Fibroblast of peridontal ligament (primary cell): ENCODE results near the gene SIAE.

Experiments used
- DNase-seq: peaks from one replicate; pipeline ENCODE4 v3.0.0-alpha.2; 2010; ENCODE audit errors: extremely low read depth

The SIAE gene

DNA sequence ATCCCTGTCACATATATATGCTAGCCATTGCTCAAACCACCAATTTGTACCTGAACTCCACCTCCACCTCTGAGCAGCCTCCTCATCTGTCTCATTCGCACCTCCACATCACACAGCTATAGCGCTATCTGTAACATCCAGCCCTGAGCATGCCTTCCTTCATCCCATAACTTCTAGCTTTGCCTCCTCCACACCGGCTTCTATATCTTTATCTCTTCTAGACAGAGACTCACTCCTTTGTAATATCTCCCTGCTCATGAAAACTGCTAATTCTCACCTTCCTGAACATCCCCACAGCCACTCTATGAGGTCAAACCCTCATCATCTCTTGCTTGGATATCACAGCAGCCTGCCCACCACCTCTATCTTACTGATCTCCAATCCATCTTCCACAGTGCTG is 5.9 kb downstream of the SIAE start:
- DNase-seq: no peak

DNA sequence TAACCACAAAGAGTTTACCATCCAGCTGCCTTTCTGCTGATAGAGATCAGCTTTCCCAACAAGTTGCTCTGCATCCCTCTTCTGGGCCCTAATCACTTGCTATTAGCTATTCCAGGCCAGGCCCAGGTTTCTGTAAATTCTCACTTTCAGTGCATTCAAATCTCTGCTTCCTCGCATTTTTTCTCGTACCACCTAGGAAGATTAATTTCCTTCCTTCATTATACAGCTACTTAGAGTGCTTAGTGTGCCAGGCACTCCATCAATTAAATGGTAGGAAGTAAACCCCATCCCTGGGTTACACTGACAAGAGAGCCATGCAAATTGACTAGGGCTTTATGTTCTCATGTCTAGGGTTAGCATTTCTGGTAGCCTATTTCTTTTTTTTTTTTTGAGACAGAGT is 9.7 kb downstream of the SIAE start:
- DNase-seq: no peak

DNA sequence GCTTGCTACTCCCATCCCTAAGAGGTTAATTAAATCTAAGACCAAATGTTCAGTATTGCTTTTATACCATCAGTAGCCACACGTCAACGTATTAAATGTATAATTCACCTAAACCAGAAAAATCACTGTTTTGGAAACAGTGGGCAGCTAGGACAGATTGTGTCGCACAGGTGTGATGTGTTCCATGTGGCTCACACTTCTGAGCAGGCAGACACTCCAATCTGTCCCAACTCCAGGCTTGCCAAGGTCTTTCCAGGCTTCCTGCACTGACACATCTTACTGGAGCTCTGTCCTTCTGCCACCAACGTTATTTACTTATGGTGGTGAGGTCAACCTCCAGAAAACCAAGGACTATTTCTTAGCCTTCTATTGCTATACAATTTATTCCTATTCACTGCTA is 11.4 kb downstream of the SIAE start:
- no peak for DNase-seq

DNA sequence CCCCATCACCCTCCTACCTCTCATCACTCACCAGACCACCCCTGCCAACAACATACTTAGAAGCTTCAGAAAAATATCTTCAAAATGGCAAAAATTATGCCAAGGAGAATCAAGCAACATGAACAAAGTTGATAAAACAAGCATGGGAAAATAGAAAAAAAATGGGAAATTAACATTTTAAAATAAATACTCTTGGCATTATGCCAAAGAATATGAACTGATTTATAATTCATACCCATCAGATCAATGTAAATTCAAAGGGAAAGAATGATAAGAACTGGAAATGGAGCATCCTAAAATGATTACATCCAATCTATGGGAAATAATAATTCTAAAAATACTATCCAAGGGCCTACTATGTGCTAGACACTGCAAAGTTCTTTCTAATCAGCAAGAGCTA is 12.0 kb downstream of the SIAE start:
- DNase-seq: no peak

DNA sequence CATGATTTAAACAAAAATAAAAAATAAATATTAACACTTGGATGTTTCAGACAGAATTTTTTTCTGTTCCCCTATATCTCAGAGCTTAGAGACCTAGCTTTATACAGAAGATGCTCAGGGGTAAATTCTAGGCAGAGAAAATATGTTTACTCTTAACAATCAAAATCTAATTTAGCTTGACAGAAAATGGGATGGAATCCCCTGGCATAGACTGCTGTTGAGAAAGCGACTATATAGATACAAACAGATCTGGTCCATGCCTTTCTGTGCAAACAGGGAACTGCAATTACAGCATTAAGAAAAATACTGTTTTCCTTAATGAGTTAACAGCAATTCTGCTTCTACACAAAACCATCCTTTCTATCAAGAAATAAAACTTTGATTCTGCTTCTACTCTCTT is 14.6 kb downstream of the SIAE start:
- no peak for DNase-seq

DNA sequence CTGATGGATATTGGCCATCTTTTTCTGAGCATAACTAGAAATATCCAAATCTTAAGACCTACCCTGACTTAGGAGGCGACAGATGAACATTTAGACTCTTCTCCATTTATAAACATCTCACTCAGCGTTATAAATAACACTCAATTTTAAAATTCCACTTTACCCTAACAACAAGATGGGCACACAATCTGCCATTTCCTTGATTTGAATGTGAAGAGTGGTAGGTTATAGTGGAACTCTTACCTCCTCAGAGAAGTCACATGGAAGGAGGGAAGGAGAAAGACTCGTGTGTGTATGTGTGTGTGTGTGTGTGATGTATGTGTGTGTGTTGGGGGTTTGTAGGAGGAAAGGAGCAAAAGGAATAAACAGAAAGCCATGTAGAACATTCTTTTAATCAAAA is 15.0 kb downstream of the SIAE start:
- DNase-seq: no peak

DNA sequence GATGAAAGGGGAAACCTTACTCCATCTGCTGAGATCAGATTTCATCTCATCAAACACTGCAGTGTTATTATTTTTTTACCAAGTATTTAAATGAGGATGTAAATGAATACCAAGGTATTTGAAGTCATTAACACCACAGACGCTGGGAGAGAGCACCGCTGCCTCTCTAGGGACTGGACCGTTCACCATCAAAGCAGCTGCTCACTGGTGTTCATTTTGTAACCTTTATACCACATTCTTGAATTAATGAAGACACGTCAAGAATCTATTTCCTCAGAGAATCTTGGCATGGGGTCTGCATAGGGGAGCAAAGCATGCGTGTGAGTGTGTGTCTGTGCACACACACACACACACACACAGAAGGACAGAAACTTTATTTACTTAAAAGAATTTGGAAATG is 15.6 kb downstream of the SIAE start:
- DNase-seq: no peak

DNA sequence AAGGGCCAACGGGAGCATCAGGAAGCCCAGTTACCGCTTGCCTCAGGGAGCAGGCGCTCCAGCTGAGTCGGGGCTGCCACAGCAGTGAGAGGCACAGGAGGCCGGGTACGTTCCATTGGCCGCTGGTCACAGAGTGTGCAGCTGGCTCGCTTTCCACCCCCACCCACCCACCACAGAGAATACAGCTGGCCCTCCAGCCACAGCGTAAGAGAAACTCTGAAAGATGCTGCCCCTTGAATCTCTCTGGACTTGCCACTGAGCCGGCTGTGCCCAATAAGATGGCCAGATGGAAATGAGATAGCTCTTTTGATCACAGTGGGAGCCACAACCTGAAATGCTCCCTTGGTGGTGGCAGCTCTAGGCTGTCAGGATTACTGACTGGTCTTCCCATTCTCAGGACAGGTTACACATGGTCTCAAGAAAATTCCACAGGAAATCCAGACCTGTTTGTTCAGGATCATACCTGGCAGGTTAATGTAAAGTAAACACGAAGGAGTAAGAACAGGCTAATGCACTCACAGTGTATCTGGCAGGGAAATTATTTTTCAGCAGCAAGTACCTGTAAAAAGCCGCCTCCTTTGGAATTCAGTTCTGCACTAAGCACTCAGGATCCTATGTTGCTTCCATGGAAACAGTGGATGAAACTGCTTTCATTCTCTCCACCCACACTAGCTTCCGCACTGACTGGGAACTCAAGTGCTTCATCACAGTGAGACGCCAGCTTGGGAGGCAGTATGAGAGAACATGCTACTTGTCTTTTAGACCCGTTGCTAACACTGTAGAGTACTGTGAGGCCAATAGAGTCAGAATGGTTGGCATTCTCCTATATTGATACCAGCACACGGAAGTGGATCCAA is 16.5 kb downstream of the SIAE start:
- DNase-seq: no peak

DNA sequence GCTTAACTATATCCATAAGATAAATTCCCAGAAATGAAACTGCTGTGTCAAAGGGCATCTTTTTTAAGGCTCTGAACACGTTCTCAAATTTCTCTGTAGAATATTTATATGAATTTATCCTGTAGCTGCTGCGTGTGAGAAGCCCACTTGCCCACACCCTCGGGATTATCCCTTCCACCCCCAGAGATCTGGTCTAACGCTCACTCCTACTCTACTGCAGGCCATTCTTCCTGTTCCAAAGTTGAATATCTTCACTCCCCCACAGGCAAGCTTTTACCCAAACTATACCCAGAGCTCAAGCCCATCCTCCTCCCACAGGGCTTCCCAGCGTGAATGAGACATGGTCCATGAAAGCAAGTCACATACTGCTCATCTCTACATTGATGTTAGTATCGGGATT is 24.9 kb downstream of the SIAE start:
- DNase-seq: no peak

DNA sequence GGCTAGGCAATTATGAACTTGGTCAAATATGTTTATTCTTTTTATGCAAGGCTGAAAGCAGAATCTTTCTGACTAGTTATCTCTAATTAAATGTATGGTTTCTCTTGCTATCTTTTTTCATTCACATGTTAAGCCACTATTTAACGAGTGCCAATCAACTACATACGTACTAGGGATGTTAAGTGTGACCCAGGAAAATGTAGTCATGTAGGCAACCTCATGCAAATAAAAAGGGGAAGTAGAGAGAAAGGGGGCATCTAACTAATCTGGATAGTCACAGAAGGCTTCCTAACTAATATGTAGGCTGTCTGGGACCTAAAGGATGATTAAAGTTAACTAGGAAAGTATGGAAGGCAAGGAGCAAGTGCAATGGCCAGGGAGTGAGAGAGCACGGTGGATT is 27.4 kb downstream of the SIAE start:
- no peak for DNase-seq

DNA sequence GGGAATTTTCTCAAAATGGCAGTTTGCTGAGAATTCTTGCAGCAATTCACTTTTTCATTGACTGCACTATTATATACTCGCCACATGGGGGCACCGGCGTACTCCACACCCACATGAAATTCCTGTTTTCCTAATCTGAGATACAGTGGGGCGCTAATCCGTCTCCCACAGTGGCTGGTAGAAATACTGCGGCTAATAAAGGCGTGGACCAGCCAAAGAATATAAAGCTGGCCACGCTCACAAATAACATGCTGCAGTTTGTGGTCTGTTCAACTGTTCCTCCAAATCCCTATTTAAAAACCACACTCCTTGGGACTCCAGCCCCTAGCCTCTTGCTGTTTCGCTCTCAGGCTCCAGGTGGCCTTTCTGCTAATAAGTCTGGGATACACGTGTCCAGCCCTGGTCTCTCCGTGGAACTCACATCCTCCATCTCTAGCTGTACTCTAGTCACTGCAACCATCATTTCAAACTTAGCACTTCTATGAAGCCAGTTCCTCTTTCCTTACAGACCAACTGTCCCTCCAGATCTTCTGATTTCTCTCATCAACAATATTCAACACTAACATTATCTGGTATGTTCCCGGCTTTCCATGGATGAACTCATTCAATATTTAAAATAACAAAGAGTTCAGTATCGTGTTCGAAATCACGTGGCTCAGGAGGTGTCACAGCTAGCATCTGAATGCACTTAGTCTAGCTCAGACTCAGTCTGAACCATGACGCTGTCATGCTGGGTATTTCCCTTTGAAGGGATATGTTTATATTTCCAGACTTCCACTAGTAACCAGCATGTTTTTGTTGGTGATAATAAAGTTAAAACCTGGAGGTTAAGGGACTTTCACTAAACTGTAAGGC is 28.9 kb downstream of the SIAE start:
- DNase-seq: peak; percentile 80

DNA sequence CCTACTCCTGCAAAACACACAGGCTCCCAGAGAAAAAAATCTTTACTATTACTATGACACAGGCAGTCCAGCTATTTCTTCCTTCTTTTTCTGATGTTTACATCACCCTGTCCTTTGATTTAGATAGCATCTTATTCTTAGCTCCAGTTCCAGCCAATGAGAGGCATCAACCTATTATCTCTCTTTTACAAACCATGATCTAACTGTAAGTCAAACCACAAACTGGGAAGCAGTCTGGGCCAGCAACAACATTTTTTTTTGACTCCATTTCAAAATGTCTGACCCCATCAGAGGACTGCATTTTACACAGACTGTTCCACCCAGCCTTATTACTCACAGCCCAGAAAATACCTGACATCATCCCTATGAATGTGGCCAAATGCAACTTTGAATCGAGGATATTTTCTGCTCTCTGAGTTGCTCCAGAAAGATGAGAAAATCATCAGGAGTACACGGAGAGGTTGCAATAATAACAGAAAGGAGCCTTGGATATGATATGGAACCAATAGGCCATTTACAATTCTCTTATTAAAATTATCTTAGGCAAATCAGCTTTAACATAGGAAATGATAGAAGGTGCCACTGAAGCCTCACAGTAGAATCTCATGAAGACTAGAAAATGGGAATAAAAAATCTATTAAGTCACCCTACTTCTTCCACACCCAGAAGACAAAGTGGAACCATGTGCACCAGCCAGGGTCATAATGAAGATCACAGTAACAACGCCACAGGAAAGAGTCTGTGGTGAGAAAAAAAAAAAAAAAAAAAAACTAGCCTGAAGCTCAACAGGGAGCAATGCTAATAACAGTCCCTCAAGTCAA is 29.7 kb downstream of the SIAE start:
- peak; percentile 95 for DNase-seq

DNA sequence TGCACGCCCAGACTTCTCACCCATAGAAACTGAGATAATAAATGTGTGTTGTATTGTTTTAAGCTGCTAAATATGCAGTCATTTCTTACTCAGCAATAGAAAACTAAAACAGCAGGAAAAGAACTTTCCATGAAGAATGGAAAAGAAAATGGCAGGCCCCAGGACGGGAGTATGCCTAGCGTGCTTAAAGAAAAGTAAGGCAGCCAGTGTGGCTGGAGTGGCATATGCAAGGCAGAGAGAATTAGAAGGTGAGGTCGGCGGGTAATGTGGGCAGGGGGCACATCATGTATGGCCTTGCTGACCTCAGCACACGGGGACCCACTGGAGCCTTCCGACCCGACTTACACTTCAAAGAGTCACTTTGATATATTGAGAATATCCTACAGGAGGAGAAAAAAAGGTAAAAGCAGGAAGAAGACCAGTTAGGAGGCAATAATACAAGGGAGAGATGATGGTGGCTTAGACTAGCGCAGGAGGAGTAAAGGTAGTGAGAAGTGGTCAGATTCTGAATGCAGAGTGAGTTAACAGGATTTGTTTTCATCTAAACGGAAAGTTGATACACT is 30.4 kb downstream of the SIAE start:
- DNase-seq: no peak

DNA sequence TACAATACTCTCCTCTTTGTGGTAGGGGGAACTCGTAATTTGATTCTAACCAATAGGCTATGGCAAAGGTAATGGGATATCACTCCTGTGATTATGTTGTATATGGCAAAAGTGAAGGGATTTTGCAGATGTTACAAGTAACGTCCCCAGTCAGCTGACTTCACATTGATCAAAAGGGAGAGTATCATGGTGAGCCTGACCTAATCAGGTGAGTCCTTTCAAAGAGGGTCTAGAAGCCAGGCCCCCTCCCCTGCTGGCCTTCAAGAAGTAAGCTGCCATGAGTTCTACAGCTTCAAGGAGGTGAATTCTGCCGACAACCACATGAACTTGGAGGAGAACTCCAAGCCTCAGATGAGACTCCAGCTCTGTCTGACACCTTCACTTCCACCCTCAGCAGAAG is 30.9 kb downstream of the SIAE start:
- no peak for DNase-seq

DNA sequence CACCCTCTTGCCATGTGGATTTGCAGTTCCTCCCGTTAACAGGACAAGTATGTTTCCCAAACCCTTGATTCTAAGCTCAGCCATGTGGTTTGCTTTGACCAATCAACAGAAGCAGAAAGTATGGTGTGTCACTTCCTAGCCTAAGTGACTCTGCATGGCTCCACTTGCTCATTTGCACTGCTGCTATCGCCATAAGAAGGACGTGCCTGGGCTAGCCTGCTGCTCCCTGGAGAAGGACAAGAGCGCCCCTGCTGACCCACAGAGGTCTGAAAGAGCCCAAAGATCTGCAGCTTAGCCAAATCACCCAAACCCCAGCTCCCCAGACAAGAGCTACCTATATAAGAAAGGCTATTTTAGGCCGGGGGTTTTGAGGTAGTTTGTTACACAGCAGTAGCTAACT is 32.9 kb downstream of the SIAE start:
- no peak for DNase-seq

DNA sequence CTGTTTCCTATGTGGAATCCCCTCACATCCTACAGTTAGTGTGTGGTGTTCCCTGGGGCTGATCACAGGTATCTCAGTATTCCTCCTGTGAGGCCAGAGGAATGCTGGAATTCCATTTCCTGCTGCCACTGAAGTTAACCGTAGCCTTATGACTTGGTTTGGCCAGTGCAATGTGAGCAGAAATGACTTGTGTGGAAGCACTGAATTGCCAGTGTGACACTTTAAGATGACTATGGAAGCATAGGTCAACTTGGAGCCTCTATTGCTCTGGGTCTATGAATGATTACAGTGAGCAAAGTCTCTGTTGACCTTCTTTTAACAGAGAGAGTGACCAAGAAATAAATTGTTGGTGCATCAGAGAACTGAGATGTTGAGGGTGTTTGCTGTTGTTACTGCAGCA is 34.4 kb downstream of the SIAE start:
- no peak for DNase-seq

DNA sequence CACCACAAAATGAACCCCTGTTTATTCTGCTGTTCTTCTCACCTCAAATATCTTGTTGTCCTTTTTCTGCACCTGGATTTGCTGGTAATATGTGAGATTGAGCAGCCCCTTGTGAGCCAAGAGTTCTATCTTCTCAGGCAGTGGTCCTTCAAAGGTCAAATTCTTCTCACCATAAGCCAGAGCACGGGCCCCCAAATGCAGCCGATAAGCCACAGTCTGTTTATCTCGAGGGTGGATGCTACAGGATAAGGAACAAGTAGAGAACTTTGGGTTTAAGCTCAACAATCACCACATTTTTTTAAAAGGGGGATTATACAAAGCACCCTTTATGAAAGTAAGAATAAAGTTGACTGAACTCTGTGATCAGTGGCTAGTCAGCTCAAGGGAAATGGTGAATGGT is 35.0 kb downstream of the SIAE start:
- DNase-seq: no peak

DNA sequence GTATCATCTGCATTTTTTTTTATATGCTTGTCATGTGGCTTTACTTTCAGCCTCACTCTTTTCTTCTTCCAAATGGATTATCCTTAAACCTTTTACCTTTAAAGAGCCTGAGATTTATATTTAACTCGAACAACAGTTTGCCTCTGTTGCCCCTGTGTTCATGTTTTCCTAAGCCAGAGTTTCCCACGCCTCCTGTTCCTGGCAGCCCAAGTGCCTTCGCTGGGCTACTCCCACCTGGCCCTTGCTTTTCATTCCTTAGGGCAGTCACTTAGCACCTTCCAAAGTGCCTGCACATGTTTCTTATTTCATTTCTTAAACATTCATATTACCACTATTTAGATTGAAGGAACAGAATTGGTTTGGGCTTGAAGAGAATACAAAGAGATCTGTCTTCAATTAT is 37.6 kb downstream of the SIAE start:
- DNase-seq: no peak

DNA sequence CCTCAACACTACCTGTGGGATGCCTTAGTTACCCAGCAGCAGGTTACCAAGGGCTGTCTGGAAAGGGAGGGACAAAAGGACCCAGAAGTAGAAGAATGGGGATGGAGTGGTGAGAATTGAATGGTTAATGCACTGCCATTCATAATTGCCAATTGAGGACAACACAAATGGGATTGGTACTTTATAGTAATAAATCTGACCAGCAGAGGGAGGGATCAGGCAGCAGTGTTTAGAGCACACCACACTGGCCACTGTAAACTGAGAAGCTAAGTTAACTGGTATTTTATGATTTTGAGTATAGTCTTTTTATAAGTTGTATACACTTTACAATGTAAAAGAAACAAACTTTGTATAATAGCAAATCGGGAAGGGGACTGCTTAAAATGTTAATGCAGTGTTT is 40.2 kb downstream of the SIAE start:
- peak; percentile 26 for DNase-seq

DNA sequence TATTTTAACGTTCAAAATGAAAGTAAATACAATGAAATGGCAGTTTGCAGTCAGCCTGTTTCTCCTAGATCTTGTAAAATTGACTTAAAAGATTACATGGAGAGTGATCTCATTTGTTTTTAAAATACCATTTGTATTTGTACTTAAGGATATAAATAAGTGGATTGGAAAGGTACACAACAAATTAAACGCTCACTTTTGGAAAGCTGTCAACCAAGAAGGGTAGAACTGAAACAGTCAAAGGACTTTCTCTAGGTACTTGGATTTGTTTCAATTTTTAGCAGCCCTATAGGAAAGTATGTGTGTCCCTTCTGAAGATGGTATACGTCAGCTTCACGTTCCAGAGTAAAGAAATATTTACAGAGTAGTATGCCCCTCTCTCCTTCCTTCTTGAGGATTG is 43.6 kb downstream of the SIAE start:
- DNase-seq: no peak

DNA sequence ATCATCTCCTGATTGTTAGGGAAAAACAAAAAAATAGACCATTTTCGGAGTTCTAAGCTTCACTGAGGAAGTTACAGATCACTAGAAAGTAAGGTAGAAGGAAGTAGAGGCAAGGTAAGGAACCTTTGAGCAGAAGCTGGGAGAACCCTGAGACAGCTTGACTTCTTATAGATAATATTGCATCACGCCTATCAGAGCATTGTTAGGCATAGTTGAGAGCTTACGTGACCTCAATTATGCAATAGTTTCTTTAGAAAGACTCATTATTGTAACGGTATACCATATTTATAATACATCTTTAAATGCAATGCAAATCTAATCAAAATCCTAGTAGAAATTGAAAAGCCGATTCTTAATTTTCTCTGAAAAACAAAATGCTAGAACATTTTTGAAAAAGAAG is 46.0 kb downstream of the SIAE start:
- DNase-seq: no peak
